ENCODE measurements around the gene SHISA6.

SHISA6 gene

GRCh38 chr17:11292491-11292890 is 51.5 kb downstream of the SHISA6 start:
- 81% methylated on average over 8 of the region's 8 CpGs for WGBS
- Histone ChIP-seq H3K79me1 (replicated peaks; ENCODE audit: low read length, poor library complexity, severe bottlenecking) (no peaks in the 10 kb centered on the region), H2AK5ac (ENCODE audit: low read length, severe bottlenecking) (no peak overlapping the region), H2BK15ac (ENCODE audit: low read depth, poor library complexity, severe bottlenecking) (no peak overlapping the region), H3K23ac (ENCODE audit: low read length in 2 of 2) (no peak overlapping the region), H3K9ac (ENCODE audit: low read length) (no peak overlapping the region), H3K14ac (ENCODE audit: low read length in 2 of 2) (no peak overlapping the region), H3K4me3 (ENCODE audit: insufficient read depth in 1 of 2, low read depth in 1 of 2, low read length in 2 of 2) (no peak overlapping the region), H3K9me3 (ENCODE audit: control insufficient read depth, low read length) (no peaks in the 10 kb centered on the region), H2AFZ (ENCODE audit: low read depth, low read length) (no peak overlapping the region), H2BK120ac (ENCODE audit: low read depth, low read length) (no peak overlapping the region), H2BK5ac (ENCODE audit: low read depth, low read length, poor library complexity, severe bottlenecking) (no peak overlapping the region), H3K27me3 (ENCODE audit: control insufficient read depth in 1 of 2, insufficient read depth in 1 of 2, low read length in 2 of 2) (no peaks in the 10 kb centered on the region), H4K91ac (ENCODE audit: low read length) (no peak overlapping the region), H2BK12ac (ENCODE audit: low read length in 2 of 2) (no peak overlapping the region), H3K36me3 (ENCODE audit: control insufficient read depth in 1 of 2, insufficient read depth in 2 of 2, low read depth in 1 of 2, low read length in 2 of 2) (no peaks in the 10 kb centered on the region), H3K18ac (ENCODE audit: low read depth in 1 of 2, low read length in 2 of 2) (no peak overlapping the region), H3K4ac (ENCODE audit: low read depth in 1 of 2, low read length in 2 of 2) (no peak overlapping the region), H3K27ac (ENCODE audit: low read length, poor library complexity, severe bottlenecking) (no peak overlapping the region), H3K4me2 (ENCODE audit: low read length, poor library complexity, severe bottlenecking) (no peak overlapping the region), H3K4me1 (ENCODE audit: control insufficient read depth, insufficient read depth, low read depth, low read length) (no peaks in the 10 kb centered on the region), H4K8ac (ENCODE audit: low read length) (no peak overlapping the region)
- no peak for DNase-seq

GRCh38 chr17:11293480-11293879 is 52.5 kb downstream of the SHISA6 start:
- Histone ChIP-seq H3K23ac (ENCODE audit: low read length in 2 of 2) (no peak overlapping the region), H3K9ac (ENCODE audit: low read length) (no peak overlapping the region), H2BK12ac (ENCODE audit: low read length in 2 of 2) (no peak overlapping the region), H2BK120ac (ENCODE audit: low read depth, low read length) (no peak overlapping the region), H3K4me1 (ENCODE audit: control insufficient read depth, insufficient read depth, low read depth, low read length) (no peaks in the 10 kb centered on the region), H2BK15ac (ENCODE audit: low read depth, poor library complexity, severe bottlenecking) (no peak overlapping the region), H3K79me1 (replicated peaks; ENCODE audit: low read length, poor library complexity, severe bottlenecking) (no peaks in the 10 kb centered on the region), H3K9me3 (ENCODE audit: control insufficient read depth, low read length) (no peaks in the 10 kb centered on the region), H3K14ac (ENCODE audit: low read length in 2 of 2) (no peak overlapping the region), H2AFZ (ENCODE audit: low read depth, low read length) (no peak overlapping the region), H3K18ac (ENCODE audit: low read depth in 1 of 2, low read length in 2 of 2) (no peak overlapping the region), H2AK5ac (ENCODE audit: low read length, severe bottlenecking) (no peak overlapping the region), H3K27ac (ENCODE audit: low read length, poor library complexity, severe bottlenecking) (no peak overlapping the region), H3K27me3 (ENCODE audit: control insufficient read depth in 1 of 2, insufficient read depth in 1 of 2, low read length in 2 of 2) (no peaks in the 10 kb centered on the region), H2BK5ac (ENCODE audit: low read depth, low read length, poor library complexity, severe bottlenecking) (no peak overlapping the region), H3K4ac (ENCODE audit: low read depth in 1 of 2, low read length in 2 of 2) (no peak overlapping the region), H3K4me3 (ENCODE audit: insufficient read depth in 1 of 2, low read depth in 1 of 2, low read length in 2 of 2) (no peak overlapping the region), H4K8ac (ENCODE audit: low read length) (no peak overlapping the region), H3K4me2 (ENCODE audit: low read length, poor library complexity, severe bottlenecking) (no peak overlapping the region), H3K36me3 (ENCODE audit: control insufficient read depth in 1 of 2, insufficient read depth in 2 of 2, low read depth in 1 of 2, low read length in 2 of 2) (no peaks in the 10 kb centered on the region), H4K91ac (ENCODE audit: low read length) (no peak overlapping the region)
- WGBS = 72% methylated on average over 5 of the region's 8 CpGs
- DNase-seq = no peak

GRCh38 chr17:11294826-11295225 is 53.8 kb downstream of the SHISA6 start:
- Histone ChIP-seq H3K14ac (ENCODE audit: low read length in 2 of 2) (no peak overlapping the region), H3K18ac (ENCODE audit: low read depth in 1 of 2, low read length in 2 of 2) (no peak overlapping the region), H4K91ac (ENCODE audit: low read length) (no peak overlapping the region), H3K9ac (ENCODE audit: low read length) (no peak overlapping the region), H3K23ac (ENCODE audit: low read length in 2 of 2) (no peak overlapping the region), H3K4me2 (ENCODE audit: low read length, poor library complexity, severe bottlenecking) (no peak overlapping the region), H2BK5ac (ENCODE audit: low read depth, low read length, poor library complexity, severe bottlenecking) (no peak overlapping the region), H2BK15ac (ENCODE audit: low read depth, poor library complexity, severe bottlenecking) (no peak overlapping the region), H3K27me3 (ENCODE audit: control insufficient read depth in 1 of 2, insufficient read depth in 1 of 2, low read length in 2 of 2) (no peaks in the 10 kb centered on the region), H3K9me3 (ENCODE audit: control insufficient read depth, low read length) (no peaks in the 10 kb centered on the region), H2AFZ (ENCODE audit: low read depth, low read length) (no peak overlapping the region), H2AK5ac (ENCODE audit: low read length, severe bottlenecking) (no peak overlapping the region), H3K79me1 (replicated peaks; ENCODE audit: low read length, poor library complexity, severe bottlenecking) (no peaks in the 10 kb centered on the region), H3K4me3 (ENCODE audit: insufficient read depth in 1 of 2, low read depth in 1 of 2, low read length in 2 of 2) (no peak overlapping the region), H3K4me1 (ENCODE audit: control insufficient read depth, insufficient read depth, low read depth, low read length) (no peaks in the 10 kb centered on the region), H3K36me3 (ENCODE audit: control insufficient read depth in 1 of 2, insufficient read depth in 2 of 2, low read depth in 1 of 2, low read length in 2 of 2) (no peaks in the 10 kb centered on the region), H3K4ac (ENCODE audit: low read depth in 1 of 2, low read length in 2 of 2) (no peak overlapping the region), H3K27ac (ENCODE audit: low read length, poor library complexity, severe bottlenecking) (no peak overlapping the region), H2BK12ac (ENCODE audit: low read length in 2 of 2) (no peak overlapping the region), H4K8ac (ENCODE audit: low read length) (no peak overlapping the region), H2BK120ac (ENCODE audit: low read depth, low read length) (no peak overlapping the region)
- 96% methylated on average over 10 of the region's 10 CpGs for WGBS
- no peak for DNase-seq

- 63% methylated on average over 4 of the region's 4 CpGs for WGBS
- H2AFZ ChIP-seq (ENCODE audit: low read depth, low read length) = no peak overlapping the region
Measured at GRCh38 chr17:11296994-11297393, 56.0 kb downstream of the SHISA6 start.

More at GRCh38 chr17:11296994-11297393, 56.0 kb downstream of the SHISA6 start:
- Histone ChIP-seq H3K9ac (ENCODE audit: low read length) (no peak overlapping the region), H3K23ac (ENCODE audit: low read length in 2 of 2) (no peak overlapping the region), H4K8ac (ENCODE audit: low read length) (no peak overlapping the region), H2AK5ac (ENCODE audit: low read length, severe bottlenecking) (no peak overlapping the region), H2BK15ac (ENCODE audit: low read depth, poor library complexity, severe bottlenecking) (no peak overlapping the region), H3K14ac (ENCODE audit: low read length in 2 of 2) (no peak overlapping the region), H2BK12ac (ENCODE audit: low read length in 2 of 2) (no peak overlapping the region), H3K79me1 (replicated peaks; ENCODE audit: low read length, poor library complexity, severe bottlenecking) (no peaks in the 10 kb centered on the region), H3K27me3 (ENCODE audit: control insufficient read depth in 1 of 2, insufficient read depth in 1 of 2, low read length in 2 of 2) (no peaks in the 10 kb centered on the region), H4K91ac (ENCODE audit: low read length) (no peak overlapping the region), H3K18ac (ENCODE audit: low read depth in 1 of 2, low read length in 2 of 2) (no peak overlapping the region), H3K4ac (ENCODE audit: low read depth in 1 of 2, low read length in 2 of 2) (no peak overlapping the region), H3K4me2 (ENCODE audit: low read length, poor library complexity, severe bottlenecking) (no peak overlapping the region), H2BK5ac (ENCODE audit: low read depth, low read length, poor library complexity, severe bottlenecking) (no peak overlapping the region), H3K36me3 (ENCODE audit: control insufficient read depth in 1 of 2, insufficient read depth in 2 of 2, low read depth in 1 of 2, low read length in 2 of 2) (no peaks in the 10 kb centered on the region), H3K9me3 (ENCODE audit: control insufficient read depth, low read length) (no peaks in the 10 kb centered on the region), H3K4me1 (ENCODE audit: control insufficient read depth, insufficient read depth, low read depth, low read length) (no peaks in the 10 kb centered on the region), H2BK120ac (ENCODE audit: low read depth, low read length) (no peak overlapping the region), H3K27ac (ENCODE audit: low read length, poor library complexity, severe bottlenecking) (no peak overlapping the region), H3K4me3 (ENCODE audit: insufficient read depth in 1 of 2, low read depth in 1 of 2, low read length in 2 of 2) (no peak overlapping the region)
- no peak for DNase-seq
